Activated T-cell treated with anti-CD3 and anti-CD28 coated beads, Interleukin-2, amount 50 U/mL, for 4 hours (primary cell): Measurements from ENCODE around the gene ZNF827. TPM values are rescaled to one million over a fixed set of nuclear protein-coding genes. Genes with fewer than 3 reads are reported as not detected.

Source experiments
- ATAC-seq, 2 donors: fragments of 200-7000 bp; cut with Tn5 transposase; one replicate each; pipeline ENCODE4 v1.10.0; 2021
- DNase-seq: peaks from one replicate; pipeline ENCODE4 v3.0.0-alpha.2; 2020
- H3K27me3 Mint-ChIP-seq: one replicate; pipeline ENCODE4 v1.8.0; 2021; ENCODE audit warnings: low read depth, mixed read lengths
- H3K36me3 Mint-ChIP-seq: one replicate; pipeline ENCODE4 v1.8.0; 2022; ENCODE audit warnings: mixed read lengths; ENCODE audit not compliant: insufficient read depth
- H3K4me1 Mint-ChIP-seq: one replicate; pipeline ENCODE4 v1.8.0; 2021; ENCODE audit warnings: low read depth, mixed read lengths
- H3K4me3 Mint-ChIP-seq: one replicate; pipeline ENCODE4 v1.8.0; 2021; ENCODE audit warnings: mild to moderate bottlenecking, moderate library complexity, mixed read lengths
- H3K9me3 Mint-ChIP-seq: one replicate; pipeline ENCODE4 v1.8.0; 2021; ENCODE audit warnings: mixed read lengths
- total RNA-seq, 3 donors: library from RNA; stranded (reverse); gene quantifications; one replicate each; pipeline ENCODE4 v1.2.1, GENCODE V29; 2021

The ZNF827 gene
- total RNA-seq, 3 donors from 2014 or later: 22.8 to 35.2 (median 25.1) TPM

- Mint-ChIP-seq H3K4me1 (peaks cover 33% of the 10 kb centered on the region), H3K4me3 (peak overlapping the region; percentile 92), H3K9me3 (no peaks in the 10 kb centered on the region), H3K36me3 (peaks cover 1% of the 10 kb centered on the region), H3K27me3 (no peaks in the 10 kb centered on the region)
- ATAC-seq (peak; percentile 45 to 51), DNase-seq (peak; percentile 25)
Measured at GRCh38 chr4:145937971-145938611, 532 bp downstream of the ZNF827 start.

- Mint-ChIP-seq H3K4me3 (peak overlapping the region; percentile 92), H3K36me3 (peaks cover 4% of the 10 kb centered on the region), H3K9me3 (no peaks in the 10 kb centered on the region), H3K27me3 (no peaks in the 10 kb centered on the region), H3K4me1 (peaks cover 35% of the 10 kb centered on the region)
- DNase-seq (peak; percentile 33), ATAC-seq (peak; percentile 27 to 38)
Measured at GRCh38 chr4:145936997-145937901, 1.4 kb downstream of the ZNF827 start.

- peak overlapping the region; percentile 92 for H3K4me3 Mint-ChIP-seq
- H3K9me3 Mint-ChIP-seq: no peaks in the 10 kb centered on the region
- no peaks in the 10 kb centered on the region for H3K27me3 Mint-ChIP-seq
- DNase-seq (peak; percentile 47), ATAC-seq (peak; percentile 42)
- peaks cover 4% of the 10 kb centered on the region for H3K36me3 Mint-ChIP-seq
- peaks cover 38% of the 10 kb centered on the region for H3K4me1 Mint-ChIP-seq
Measured at GRCh38 chr4:145936142-145936996, 2.3 kb downstream of the ZNF827 start.

GRCh38 chr4:145935253-145936141, 3.1 kb downstream of the ZNF827 start:
- Mint-ChIP-seq H3K9me3 (no peaks in the 10 kb centered on the region), H3K4me1 (peaks cover 44% of the 10 kb centered on the region), H3K4me3 (peak overlapping the region; percentile 92), H3K36me3 (peaks cover 4% of the 10 kb centered on the region), H3K27me3 (no peaks in the 10 kb centered on the region)
- DNase-seq (no peak), ATAC-seq (no peak)

- H3K9me3 Mint-ChIP-seq: no peaks in the 10 kb centered on the region
- H3K27me3 Mint-ChIP-seq: no peaks in the 10 kb centered on the region
- peaks cover 4% of the 10 kb centered on the region for H3K36me3 Mint-ChIP-seq
- H3K4me3 Mint-ChIP-seq: peak overlapping the region; percentile 92
- DNase-seq: no peak
- peaks cover 41% of the 10 kb centered on the region for H3K4me1 Mint-ChIP-seq
- ATAC-seq: no peak
Measured at GRCh38 chr4:145934434-145935047, 4.1 kb downstream of the ZNF827 start.

GRCh38 chr4:145933134-145933533, 5.5 kb downstream of the ZNF827 start:
- DNase-seq (no peak), ATAC-seq (no peak)
- Mint-ChIP-seq H3K4me3 (no peak overlapping the region), H3K27me3 (no peaks in the 10 kb centered on the region), H3K4me1 (peaks cover 34% of the 10 kb centered on the region), H3K36me3 (peaks cover 11% of the 10 kb centered on the region), H3K9me3 (no peaks in the 10 kb centered on the region)

GRCh38 chr4:145931403-145931802, 7.2 kb downstream of the ZNF827 start:
- Mint-ChIP-seq H3K4me1 (peaks cover 37% of the 10 kb centered on the region), H3K36me3 (peaks cover 16% of the 10 kb centered on the region), H3K9me3 (peaks cover under 1% of the 10 kb centered on the region)

GRCh38 chr4:145930592-145930991, 8.0 kb downstream of the ZNF827 start:
- no peak for ATAC-seq
- Mint-ChIP-seq H3K4me1 (peaks cover 36% of the 10 kb centered on the region), H3K27me3 (no peaks in the 10 kb centered on the region)

More at GRCh38 chr4:145931403-145931802, 7.2 kb downstream of the ZNF827 start:
- ATAC-seq: no peak
- H3K27me3 Mint-ChIP-seq: no peaks in the 10 kb centered on the region
- DNase-seq: no peak
- no peak overlapping the region for H3K4me3 Mint-ChIP-seq

GRCh38 chr4:145929415-145930178, 9.0 kb downstream of the ZNF827 start:
- ATAC-seq: no peak
- peaks cover 18% of the 10 kb centered on the region for H3K9me3 Mint-ChIP-seq
- peaks cover 28% of the 10 kb centered on the region for H3K4me1 Mint-ChIP-seq
- no peak overlapping the region for H3K4me3 Mint-ChIP-seq
- DNase-seq: no peak
- H3K36me3 Mint-ChIP-seq: peaks cover 31% of the 10 kb centered on the region
- no peaks in the 10 kb centered on the region for H3K27me3 Mint-ChIP-seq

More at GRCh38 chr4:145930592-145930991, 8.0 kb downstream of the ZNF827 start:
- peaks cover 8% of the 10 kb centered on the region for H3K9me3 Mint-ChIP-seq
- no peak for DNase-seq
- H3K36me3 Mint-ChIP-seq: peaks cover 24% of the 10 kb centered on the region
- no peak overlapping the region for H3K4me3 Mint-ChIP-seq

GRCh38 chr4:145928748-145929147, 9.9 kb downstream of the ZNF827 start:
- H3K4me1 Mint-ChIP-seq: peaks cover 26% of the 10 kb centered on the region
- ATAC-seq (no peak), DNase-seq (no peak)
- H3K4me3 Mint-ChIP-seq: no peak overlapping the region
- H3K9me3 Mint-ChIP-seq: peaks cover 18% of the 10 kb centered on the region
- H3K27me3 Mint-ChIP-seq: no peaks in the 10 kb centered on the region
- peaks cover 35% of the 10 kb centered on the region for H3K36me3 Mint-ChIP-seq

- Mint-ChIP-seq H3K27me3 (no peaks in the 10 kb centered on the region), H3K4me1 (peaks cover 24% of the 10 kb centered on the region), H3K9me3 (peaks cover 18% of the 10 kb centered on the region), H3K36me3 (peaks cover 31% of the 10 kb centered on the region), H3K4me3 (no peak overlapping the region)
- ATAC-seq (no peak), DNase-seq (no peak)
Measured at GRCh38 chr4:145927030-145927429, 11.6 kb downstream of the ZNF827 start.

GRCh38 chr4:145921231-145921630, 17.4 kb downstream of the ZNF827 start:
- Mint-ChIP-seq H3K4me3 (no peak overlapping the region), H3K36me3 (peaks cover 34% of the 10 kb centered on the region), H3K4me1 (peaks cover 26% of the 10 kb centered on the region), H3K9me3 (peaks cover 16% of the 10 kb centered on the region), H3K27me3 (no peaks in the 10 kb centered on the region)
- ATAC-seq (no peak), DNase-seq (no peak)
